Hematopoietic multipotent progenitor cell treated with erythropoietin and hydrocortisone succinate and interleukin-3 and kit ligand, for 8 days (in vitro differentiated cells): ENCODE results near the gene KRTAP10-11.
"Not testable (repeated sequence)": the region's sequence is repeated elsewhere in the genome, so short reads cannot be mapped to it uniquely, and the experiment has no call there.

Experiments used
- DNase-seq: peaks from one replicate; pipeline ENCODE4 v3.0.0-alpha.2; 2015

Gene KRTAP10-11

GRCh38 chr21:44615911-44616590, 30.2 kb upstream of the KRTAP10-11 start:
- DNase-seq = no peak

- no peak for DNase-seq
Measured at GRCh38 chr21:44616591-44616926, 29.7 kb upstream of the KRTAP10-11 start.

GRCh38 chr21:44617071-44617501, 29.1 kb upstream of the KRTAP10-11 start:
- no peak for DNase-seq

- DNase-seq = peak; percentile 34
Measured at GRCh38 chr21:44618504-44618903, 27.7 kb upstream of the KRTAP10-11 start.

GRCh38 chr21:44618909-44619308, 27.3 kb upstream of the KRTAP10-11 start:
- DNase-seq = no peak

- DNase-seq = no peak
Measured at GRCh38 chr21:44619886-44620285, 26.3 kb upstream of the KRTAP10-11 start.

GRCh38 chr21:44623575-44623974, 22.6 kb upstream of the KRTAP10-11 start:
- no peak for DNase-seq

GRCh38 chr21:44625756-44626155, 20.5 kb upstream of the KRTAP10-11 start:
- DNase-seq = no peak

- DNase-seq = no peak
Measured at GRCh38 chr21:44626262-44626661, 20.0 kb upstream of the KRTAP10-11 start.

- DNase-seq = no peak
Measured at GRCh38 chr21:44626673-44627143, 19.5 kb upstream of the KRTAP10-11 start, which contains the start of gene KRTAP10-9. Gene KRTAP10-9, plus strand, starts transcription at chr21:44627093. Its CDS starts 79 bp downstream, at chr21:44627172.

GRCh38 chr21:44627181-44627822, 18.9 kb upstream of the KRTAP10-11 start:
- DNase-seq = not testable (repeated sequence)

GRCh38 chr21:44627831-44628233, 18.4 kb upstream of the KRTAP10-11 start:
- not testable (repeated sequence) for DNase-seq

- DNase-seq = no peak
Measured at GRCh38 chr21:44628707-44629391, 17.4 kb upstream of the KRTAP10-11 start.

GRCh38 chr21:44630440-44630839, 15.8 kb upstream of the KRTAP10-11 start:
- DNase-seq = no peak

GRCh38 chr21:44632067-44632466, 14.1 kb upstream of the KRTAP10-11 start:
- no peak for DNase-seq

- no peak for DNase-seq
Measured at GRCh38 chr21:44636209-44637017, 9.8 kb upstream of the KRTAP10-11 start.

GRCh38 chr21:44637018-44637850, 9.0 kb upstream of the KRTAP10-11 start, which contains the start of gene KRTAP10-10:
Gene KRTAP10-10, plus strand, starts transcription at chr21:44637356. Its CDS starts 62 bp downstream, at chr21:44637418.
- no peak for DNase-seq

- DNase-seq = not testable (repeated sequence)
Measured at GRCh38 chr21:44637851-44638348, 8.3 kb upstream of the KRTAP10-11 start.

- DNase-seq = not testable (repeated sequence)
Measured at GRCh38 chr21:44638506-44639330, 7.5 kb upstream of the KRTAP10-11 start.

GRCh38 chr21:44639331-44639655, 6.9 kb upstream of the KRTAP10-11 start:
- no peak for DNase-seq

- no peak for DNase-seq
Measured at GRCh38 chr21:44640761-44641160, 5.5 kb upstream of the KRTAP10-11 start.
